Ureter (tissue), 1 donor: ENCODE data around the gene SUMO2. TPM values are rescaled to one million over a fixed set of nuclear protein-coding genes. Genes with fewer than 3 reads are reported as not detected.
"Not testable (repeated sequence)": the region's sequence is repeated elsewhere in the genome, so short reads cannot be mapped to it uniquely, and the experiment has no call there.

Source experiments
- DNase-seq: peaks from one replicate; pipeline ENCODE4 v3.0.0-alpha.2; 2020; ENCODE audit warnings: low spot score
- total RNA-seq: library from RNA; stranded (reverse); gene quantifications from one replicate; pipeline ENCODE4 v1.2.4, GENCODE V29; 2023
- donor health status: DM: yes; HTN: yes; CAD: no.

Gene SUMO2
- 326 TPM for total RNA-seq

GRCh38 chr17:75182569-75183436, at the start of gene SUMO2:
TSS of gene SUMO2 (minus strand) at chr17:75182959. CDS start at chr17:75182834, 125 bp downstream.
- DNase-seq, result peak; percentile 96

DNA sequence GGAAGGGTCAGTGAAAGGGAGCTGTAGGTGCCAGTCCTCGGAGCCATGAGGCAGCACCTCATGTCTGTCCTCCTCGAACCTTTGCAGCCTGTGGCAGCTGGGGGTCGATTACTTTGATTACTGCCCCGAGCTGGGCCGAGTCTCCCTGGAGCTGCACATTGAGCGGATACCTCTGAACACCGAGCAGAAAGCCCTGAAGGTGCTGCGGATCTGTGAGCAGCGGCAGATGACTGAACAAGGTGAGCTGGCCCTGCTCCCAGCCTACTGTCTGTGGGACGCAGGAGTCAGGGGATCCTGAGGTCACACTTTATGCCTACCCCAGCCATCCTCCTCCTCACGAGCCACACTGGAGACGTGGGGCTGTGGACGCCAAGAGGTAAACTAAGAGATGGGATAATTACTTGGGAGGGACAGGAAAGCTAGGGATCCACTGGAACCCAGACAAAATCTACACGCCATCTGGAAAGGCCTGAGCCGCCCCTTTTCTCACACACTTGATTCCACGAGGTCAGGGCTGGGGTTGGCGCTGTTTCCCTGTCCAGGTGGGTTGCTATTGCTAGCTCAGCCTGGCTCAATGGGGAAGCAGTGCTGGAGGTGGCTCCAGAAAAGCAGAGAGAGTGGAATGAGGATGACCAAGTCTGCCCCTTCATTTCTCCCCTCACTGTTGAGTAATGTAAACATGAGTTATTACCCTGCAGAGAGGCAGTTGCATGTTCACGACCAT, 49.1 kb upstream of the SUMO2 start:
- no peak for DNase-seq

DNA sequence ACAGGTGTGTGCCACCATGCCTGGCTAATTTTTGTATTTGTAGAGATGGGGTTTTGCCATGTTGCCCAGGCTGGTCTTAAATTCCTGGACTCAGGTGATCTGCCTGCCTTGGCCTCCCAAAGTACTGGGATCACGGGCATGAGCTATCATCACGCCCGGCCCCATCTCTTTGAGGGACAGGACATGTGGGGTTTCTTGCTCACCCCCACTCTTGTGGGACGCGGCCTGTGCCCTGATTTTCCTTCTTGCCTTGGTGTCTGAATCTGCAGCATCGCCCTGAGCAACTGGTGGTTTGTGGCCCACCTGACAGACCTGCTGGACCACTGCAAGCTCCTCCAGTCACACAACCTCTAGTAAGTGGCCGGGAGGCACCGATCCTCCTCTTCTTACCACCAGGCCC, 48.3 kb upstream of the SUMO2 start:
- DNase-seq, result no peak

- DNase-seq, result no peak
Measured at GRCh38 chr17:75228847-75229246, 46.1 kb upstream of the SUMO2 start.

DNA sequence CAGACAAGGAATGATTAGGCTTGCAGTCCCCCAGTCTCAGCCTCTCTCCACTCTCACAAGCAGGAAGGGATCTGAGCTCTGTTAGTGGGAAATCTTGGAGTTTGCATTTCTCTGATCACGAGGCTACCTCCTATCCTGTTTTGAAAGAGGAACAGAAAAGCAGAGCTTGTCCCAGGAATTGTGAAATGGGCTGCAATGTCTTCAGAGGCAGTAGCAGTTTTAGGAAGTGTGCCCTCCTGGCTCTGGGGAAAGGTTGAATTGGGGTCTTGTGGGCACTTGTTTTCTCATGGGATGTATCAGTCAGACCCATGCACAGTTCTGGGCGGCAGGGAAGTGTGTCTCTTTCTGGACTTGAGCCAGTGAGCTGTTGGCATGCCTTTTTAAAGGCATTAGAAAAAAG, 45.5 kb upstream of the SUMO2 start:
- no peak for DNase-seq

- DNase-seq, result no peak
Measured at GRCh38 chr17:75227729-75228128, 45.0 kb upstream of the SUMO2 start.

DNA sequence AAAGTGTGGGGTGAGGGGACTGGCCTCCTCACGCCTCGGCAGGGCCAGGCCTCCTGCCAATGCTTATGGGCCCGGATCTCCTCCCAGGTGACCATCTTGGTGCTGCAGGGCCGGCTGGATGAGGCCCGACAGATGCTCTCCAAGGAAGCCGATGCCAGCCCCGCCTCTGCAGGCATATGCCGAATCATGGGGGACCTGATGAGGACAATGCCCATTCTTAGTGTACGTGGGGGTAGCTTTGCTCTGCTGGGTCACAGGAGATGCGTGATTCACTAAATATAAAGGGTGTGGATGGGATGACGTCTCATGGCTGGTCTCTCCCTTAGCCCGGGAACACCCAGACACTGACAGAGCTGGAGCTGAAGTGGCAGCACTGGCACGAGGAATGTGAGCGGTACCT, 42.3 kb upstream of the SUMO2 start:
- DNase-seq, result no peak

DNA sequence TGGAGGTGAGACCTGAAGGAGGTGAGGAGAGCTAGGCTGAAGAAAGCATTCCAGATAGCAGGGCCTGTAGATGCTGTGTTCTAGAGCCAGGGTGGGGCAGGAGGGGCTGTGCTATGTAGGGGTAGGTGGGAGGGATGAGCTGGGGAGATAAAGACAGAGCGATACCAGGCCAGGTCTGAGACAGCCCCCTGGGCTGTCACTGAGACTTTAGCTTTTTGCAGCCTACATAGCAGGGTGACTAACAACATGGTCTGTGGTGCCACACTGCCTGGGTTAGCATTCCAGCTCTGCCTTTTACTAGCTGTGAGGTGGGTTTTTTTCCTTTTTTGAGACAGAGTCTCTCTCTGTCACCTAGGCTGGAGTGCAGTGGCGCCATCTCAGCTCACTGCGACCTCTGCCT, 37.1 kb upstream of the SUMO2 start:
- DNase-seq, result no peak

GRCh38 chr17:75218131-75218530, 35.4 kb upstream of the SUMO2 start:
- no peak for DNase-seq

DNA sequence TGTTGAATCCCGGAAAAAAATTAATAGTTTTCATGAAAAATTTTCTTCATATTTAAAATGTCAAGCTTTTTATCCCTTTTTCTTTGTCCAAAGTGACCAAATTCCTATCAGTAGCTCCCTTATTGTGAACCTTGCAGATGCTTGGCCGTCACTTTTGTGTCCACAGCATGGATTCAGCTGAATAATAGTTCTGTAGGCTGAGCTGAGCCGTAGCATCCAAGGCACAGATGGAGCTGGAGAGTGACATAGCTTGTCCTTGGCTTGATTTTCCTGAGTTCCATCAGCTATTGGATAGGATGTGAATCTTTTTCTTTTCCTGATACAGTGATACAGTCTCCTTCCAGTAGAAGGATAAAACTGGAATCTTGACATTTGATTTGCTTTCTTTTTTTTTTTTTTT, 26.3 kb upstream of the SUMO2 start:
- DNase-seq, result no peak

DNA sequence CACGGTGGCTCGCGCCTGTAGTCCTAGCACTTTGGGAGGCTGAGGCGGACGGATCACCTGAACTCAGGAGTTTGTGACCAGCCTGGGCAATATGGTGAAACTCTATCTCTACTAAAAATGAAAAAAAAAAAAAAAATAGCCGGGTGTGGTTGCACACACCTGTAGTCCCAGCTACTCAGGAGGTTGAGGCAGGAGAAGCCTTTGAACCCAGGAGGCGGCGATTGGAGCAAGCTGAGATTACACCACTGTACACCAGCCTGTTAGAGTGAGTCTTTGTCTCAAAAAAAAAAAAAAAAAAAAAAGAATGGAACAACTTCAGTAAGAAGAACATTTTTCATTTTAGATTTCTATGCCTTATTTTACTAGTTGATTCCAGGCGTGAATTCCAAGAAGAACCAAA, 25.4 kb upstream of the SUMO2 start:
- DNase-seq, result no peak

GRCh38 chr17:75207760-75208159, 25.0 kb upstream of the SUMO2 start:
- no peak for DNase-seq

- DNase-seq, result not testable (repeated sequence)
Measured at GRCh38 chr17:75207050-75207407, 24.3 kb upstream of the SUMO2 start.

DNA sequence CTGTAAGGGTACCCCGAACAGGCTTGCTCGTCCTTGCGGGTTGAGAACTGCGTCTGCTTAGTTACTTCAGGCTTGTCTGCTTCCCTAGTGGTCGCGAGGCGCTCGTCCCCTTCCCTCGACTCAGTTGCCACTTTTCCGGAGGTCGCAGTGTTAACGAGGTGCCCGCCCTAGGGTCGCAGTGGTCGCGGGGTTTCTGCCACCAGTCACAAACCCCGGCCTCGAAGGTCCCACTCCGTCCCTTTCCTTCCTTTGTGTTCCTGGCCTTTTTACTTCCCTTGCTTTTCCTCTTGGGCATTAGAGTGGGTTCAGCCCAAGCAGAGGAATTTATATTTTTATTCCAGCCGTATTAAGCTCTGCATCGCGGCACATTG, 23.0 kb upstream of the SUMO2 start:
- no peak for DNase-seq

DNA sequence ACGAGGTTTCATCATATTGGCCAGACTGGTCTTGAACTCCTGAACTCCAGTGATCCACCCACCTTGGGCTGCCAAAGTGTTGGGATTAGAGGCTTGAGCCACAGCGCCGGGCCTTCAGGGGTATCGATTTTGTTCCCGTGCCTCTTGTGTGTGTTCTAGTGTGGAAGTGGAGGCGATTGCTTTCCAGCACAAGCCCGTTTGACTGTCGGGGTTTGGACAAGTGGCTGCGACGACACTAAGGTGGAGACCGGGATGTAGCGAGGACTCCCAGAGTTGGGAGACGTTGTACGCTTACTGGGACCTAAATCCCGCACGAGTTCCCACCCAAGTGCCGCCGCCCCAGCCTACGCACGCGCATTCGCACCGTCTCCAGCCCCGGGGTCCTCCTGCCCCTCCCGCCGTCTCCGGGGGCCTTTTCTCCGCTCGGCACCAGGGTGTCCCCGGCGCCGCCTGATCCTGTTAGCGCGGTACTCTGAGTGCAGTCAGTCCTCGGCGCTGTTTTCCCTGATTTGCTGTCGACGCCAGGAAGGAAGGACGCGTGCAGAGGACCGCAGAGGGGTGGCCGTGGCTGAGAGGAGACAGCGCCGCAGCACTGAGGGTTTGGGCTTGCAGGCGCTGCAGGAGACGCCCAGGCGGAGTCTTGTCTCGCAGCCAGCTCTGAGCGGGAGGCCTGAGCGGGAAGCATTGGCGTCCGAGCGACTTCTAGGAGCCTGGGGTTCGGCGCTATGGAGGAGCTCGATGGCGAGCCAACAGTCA, 22.5 kb upstream of the SUMO2 start, which contains the start of gene NUP85:
Gene NUP85 (plus strand): TSS at position 643 of the 756 bp plus-strand sequence. CDS start 83 bp downstream, at position 726.
- peak; percentile 94 for DNase-seq

DNA sequence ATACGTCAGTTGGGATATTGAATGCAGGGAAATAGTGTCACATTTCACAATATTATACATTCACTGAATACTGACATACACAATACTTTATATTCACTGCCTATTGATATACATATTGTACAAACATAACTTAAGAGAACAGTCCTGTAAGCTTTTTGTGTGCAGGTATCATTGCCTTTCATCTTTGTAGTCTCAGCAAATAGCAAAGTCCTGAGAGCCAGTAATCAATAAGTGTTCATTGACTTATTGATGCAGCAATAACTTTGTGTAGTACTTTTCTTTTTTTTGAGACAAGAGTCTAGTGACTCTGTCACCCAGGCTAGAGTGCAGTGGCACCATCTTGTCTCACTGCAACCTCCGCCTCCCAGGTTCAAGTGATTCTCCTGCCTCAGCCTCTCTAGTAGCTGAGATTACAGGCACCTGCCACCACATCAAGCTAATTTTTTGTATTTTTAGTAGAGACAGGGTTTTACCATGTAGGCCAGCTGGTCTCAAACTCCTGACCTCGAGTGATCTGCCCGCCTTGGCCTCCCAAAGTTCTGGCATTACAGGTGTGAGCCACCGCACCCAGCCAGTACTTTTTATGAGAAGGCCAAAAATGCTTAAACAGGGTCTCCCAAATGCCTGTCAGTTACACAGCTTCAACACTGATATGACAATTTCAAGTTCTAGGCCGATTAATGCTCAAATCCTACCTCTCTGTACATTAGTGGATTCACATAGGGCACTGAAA, 17.3 kb upstream of the SUMO2 start:
- no peak for DNase-seq

- DNase-seq, result no peak
Measured at GRCh38 chr17:75194879-75195278, 12.1 kb upstream of the SUMO2 start.

DNA sequence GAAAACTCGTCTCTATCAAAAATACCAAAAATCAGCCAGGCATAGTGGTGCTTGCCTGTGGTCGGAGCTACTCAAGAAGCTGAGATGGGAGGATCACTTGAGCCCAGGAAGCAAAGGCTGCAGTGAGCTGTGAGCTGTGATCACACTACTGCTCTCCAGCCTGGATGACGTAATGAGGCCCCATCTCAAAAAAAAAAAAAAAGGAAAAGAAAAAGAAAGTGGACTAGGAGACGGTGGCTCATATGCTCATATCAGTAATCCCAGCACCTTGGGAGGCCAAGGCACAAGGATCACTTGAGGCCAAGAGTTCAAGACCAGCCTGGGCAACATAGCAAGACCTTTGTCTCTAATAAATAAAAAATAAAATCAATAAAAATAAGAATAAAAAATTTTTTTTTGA, 8.8 kb upstream of the SUMO2 start:
- DNase-seq, result no peak

DNA sequence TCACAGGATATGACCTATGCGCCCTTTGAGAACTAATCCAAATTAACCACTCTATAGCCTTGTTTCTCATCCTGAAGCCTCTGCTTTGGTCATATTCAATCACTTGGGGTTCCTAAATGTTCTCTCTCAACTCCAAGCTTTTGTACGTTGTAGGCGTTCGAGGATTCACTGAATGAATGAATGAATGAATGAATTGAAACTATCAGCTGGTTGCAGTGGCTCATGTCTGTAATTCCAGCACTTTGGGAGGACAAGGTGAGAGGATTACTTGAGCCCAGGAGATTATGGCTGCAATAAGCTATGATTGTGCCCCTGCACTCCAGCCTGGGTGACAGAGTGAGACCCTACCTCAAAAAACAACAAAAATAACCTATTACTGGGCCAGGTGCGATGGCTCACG, 5.9 kb upstream of the SUMO2 start:
- DNase-seq, result no peak

- DNase-seq, result no peak
Measured at GRCh38 chr17:75183999-75184884, 1.5 kb upstream of the SUMO2 start.

GRCh38 chr17:75182319-75182568, 515 bp downstream of the SUMO2 start:
- no peak for DNase-seq
